SU-DHL-6 (cell line): ENCODE measurements around the gene DPP9.

Experiments used
- H2AFZ ChIP-seq: fragments of 200-600 bp; sonication (generic); 2 replicates; pipeline ENCODE4 v1.6.1; 2014; ENCODE audit warnings: low read depth, mild to moderate bottlenecking, moderate library complexity, mixed read lengths, antibody characterized with exemption, low read length; ENCODE audit not compliant: severe bottlenecking
- H3F3A ChIP-seq: fragments of 200-600 bp; shearing (Covaris generic); 2 replicates; pipeline ENCODE4 v1.6.0; 2016; ENCODE audit warnings: antibody characterized with exemption, mild to moderate bottlenecking; ENCODE audit not compliant: insufficient read depth
- H3K27ac ChIP-seq: fragments of 200-600 bp; sonication (generic); 2 replicates; pipeline ENCODE4 v1.5.1; 2016; ENCODE audit warnings: low read depth, mild to moderate bottlenecking, low read length, moderate library complexity, mixed read lengths
- H3K27me3 ChIP-seq: fragments of 200-600 bp; sonication (generic), shearing (Covaris generic); 2 replicates; pipeline ENCODE4 v1.6.0; 2014; ENCODE audit warnings: mild to moderate bottlenecking, low read length
- H3K36me3 ChIP-seq: fragments of 200-600 bp; sonication (generic); 2 replicates; pipeline ENCODE4 v1.6.1; 2014; ENCODE audit warnings: mild to moderate bottlenecking, low read length, mixed read lengths
- H3K4me2 ChIP-seq: fragments of 300-600, 200-600 bp; shearing (Covaris generic), sonication (generic); 2 replicates; pipeline ENCODE4 v1.6.0; 2014; ENCODE audit warnings: low read length, low read depth, mild to moderate bottlenecking; ENCODE audit not compliant: poor library complexity, severe bottlenecking
- H3K4me3 ChIP-seq: fragments of 200-600 bp; sonication (generic); 2 replicates; pipeline ENCODE4 v1.5.1; 2014; ENCODE audit warnings: antibody characterized with exemption, low read length, mild to moderate bottlenecking, mixed read lengths; ENCODE audit not compliant: insufficient read depth, poor library complexity, severe bottlenecking
- H3K79me2 ChIP-seq: fragments of 200-600 bp; sonication (generic); 2 replicates; pipeline ENCODE4 v1.6.1; 2014; ENCODE audit warnings: mild to moderate bottlenecking, low read length, moderate library complexity; ENCODE audit not compliant: insufficient read depth
- H3K9ac ChIP-seq: fragments of 200-600 bp; sonication (generic); 2 replicates; pipeline ENCODE4 v1.7.0; 2014; ENCODE audit warnings: mild to moderate bottlenecking, low read length
- H3K9me2 ChIP-seq: fragments of 200-600 bp; sonication (generic); replicated peaks from 2 replicates; pipeline ENCODE4 v1.6.1; 2014; ENCODE audit warnings: low read length; ENCODE audit not compliant: insufficient read depth
- H3K9me3 ChIP-seq: fragments of 200-600 bp; sonication (generic); 2 replicates; pipeline ENCODE4 v1.6.1; 2014; ENCODE audit warnings: low read length, mixed read lengths; ENCODE audit not compliant: insufficient read depth
- H4K20me1 ChIP-seq: fragments of 200-600 bp; sonication (generic); 2 replicates; pipeline ENCODE4 v1.6.1; 2014; ENCODE audit warnings: low read depth, mild to moderate bottlenecking, antibody characterized with exemption, low read length, moderate library complexity, mixed read lengths
- CTCF ChIP-seq: fragments of 200-600 bp; sonication (generic); IDR thresholded peaks from one replicate; pipeline ENCODE4 v1.5.1; 2017; ENCODE audit warnings: antibody characterized with exemption, mild to moderate bottlenecking, low read length, moderate library complexity; ENCODE audit not compliant: insufficient read depth, poor library complexity, severe bottlenecking
- EZH2phosphoT487 ChIP-seq: fragments of 200-600 bp; sonication (generic), shearing (Covaris generic); conservative IDR thresholded peaks from 2 replicates; pipeline ENCODE4 v1.6.1; 2018; ENCODE audit warnings: mild to moderate bottlenecking, antibody characterized with exemption, low read length, moderate library complexity, mixed read lengths

The DPP9 gene

GRCh38 chr19:4645718-4646117 lies 77.9 kb downstream of the DPP9 start:
- no peak overlapping the region for H3K9ac ChIP-seq
- TF ChIP-seq EZH2phosphoT487 (no peak), CTCF (no peak)
- H3K79me2 ChIP-seq, result peaks cover 8% of the 10 kb centered on the region; the same call in 1 of the 2 replicates
- H3K4me2 ChIP-seq, result no peak overlapping the region
- no peaks in the 10 kb centered on the region for H4K20me1 ChIP-seq
- H3K4me3 ChIP-seq, result no peak overlapping the region
- H3K27me3 ChIP-seq, result no peaks in the 10 kb centered on the region
- H3K36me3 ChIP-seq, result no peaks in the 10 kb centered on the region
- no peak overlapping the region for H3K27ac ChIP-seq
- H2AFZ ChIP-seq, result no peak overlapping the region
- no peaks in the 10 kb centered on the region for H3K9me2 ChIP-seq
- no peaks in the 10 kb centered on the region for H3K9me3 ChIP-seq
- no peaks in the 10 kb centered on the region for H3F3A ChIP-seq

DNA sequence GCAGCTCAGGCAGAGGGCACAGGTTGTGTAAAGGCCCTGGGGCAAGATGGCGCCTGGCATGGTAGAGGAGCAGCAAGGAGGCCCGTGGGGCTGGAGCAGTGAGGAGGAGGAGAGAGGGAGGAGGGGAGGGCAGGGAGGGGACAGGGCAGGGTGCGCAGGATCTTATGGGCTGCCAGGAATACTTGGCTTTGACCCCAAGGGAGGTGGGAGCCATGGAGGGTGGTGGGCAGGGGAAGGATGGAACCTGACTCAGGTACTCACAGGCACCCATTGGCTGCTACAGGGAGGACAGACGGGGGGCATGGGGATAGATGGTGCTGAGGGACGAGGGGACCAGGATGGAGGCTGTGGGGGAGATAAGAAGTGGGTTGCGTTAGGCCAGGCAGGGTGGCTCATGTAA lies 81.0 kb downstream of the DPP9 start:
- H3K4me3 ChIP-seq, result no peak overlapping the region
- no peak overlapping the region for H3K27ac ChIP-seq
- no peak overlapping the region for H3K9ac ChIP-seq
- no peaks in the 10 kb centered on the region for H3K27me3 ChIP-seq
- no peaks in the 10 kb centered on the region for H3K36me3 ChIP-seq
- H2AFZ ChIP-seq, result no peak overlapping the region
- no peak overlapping the region for H3K4me2 ChIP-seq
- H3F3A ChIP-seq, result peaks cover 5% of the 10 kb centered on the region; the same call in 1 of the 2 replicates
- no peaks in the 10 kb centered on the region for H3K9me3 ChIP-seq
- peaks cover 14% of the 10 kb centered on the region; the same call in 1 of the 2 replicates for H3K79me2 ChIP-seq
- TF ChIP-seq EZH2phosphoT487 (no peak), CTCF (no peak)
- no peaks in the 10 kb centered on the region for H3K9me2 ChIP-seq
- H4K20me1 ChIP-seq, result no peaks in the 10 kb centered on the region

GRCh38 chr19:4641132-4641531 lies 82.5 kb downstream of the DPP9 start:
- Histone ChIP-seq H3K4me3 (no peak overlapping the region), H2AFZ (no peak overlapping the region), H3K9me2 (no peaks in the 10 kb centered on the region), H3K4me2 (no peak overlapping the region), H3K27ac (no peak overlapping the region), H3K79me2 (peaks cover 14% of the 10 kb centered on the region; the same call in 1 of the 2 replicates), H3K36me3 (no peaks in the 10 kb centered on the region), H4K20me1 (no peaks in the 10 kb centered on the region), H3K9me3 (no peaks in the 10 kb centered on the region), H3K27me3 (no peaks in the 10 kb centered on the region), H3F3A (peaks cover 10% of the 10 kb centered on the region; the same call in 1 of the 2 replicates), H3K9ac (no peak overlapping the region)
- TF ChIP-seq EZH2phosphoT487 (no peak), CTCF (no peak)
